Right lobe of liver (tissue), 6 donors: ENCODE measurements around the gene SRCAP. TPM values are rescaled to one million over a fixed set of nuclear protein-coding genes. Genes with fewer than 3 reads are reported as not detected.

Experiments used
- ATAC-seq, 4 donors: fragments of 200-7000 bp; cut with Tn5 transposase; one replicate each; pipeline ENCODE4 v1.9.1; 2020; ENCODE audit warnings: mild to moderate bottlenecking in 4 of 4, moderate library complexity in 4 of 4
- DNase-seq, 3 donors: peaks; one replicate each; pipeline ENCODE4 v3.0.0-alpha.2; 2020
- H3K27ac ChIP-seq, 3 donors: fragments of 200-600 bp; one replicate each; pipeline ENCODE4 v1.8.0; 2022
- H3K27me3 ChIP-seq, 2 donors: fragments of 200-600 bp; one replicate each; pipeline ENCODE4 v1.8.0; 2022
- H3K36me3 ChIP-seq, 4 donors: fragments of 200-600 bp; sonication (generic) in 1 of 4; one replicate each; pipeline versions ENCODE4 v1.5.1 to v1.8.0; 2017 to 2022; ENCODE audit warnings: control low read depth in 1 of 4
- H3K4me1 ChIP-seq, 4 donors: fragments of 200-600 bp; sonication (generic) in 1 of 4; one replicate each; pipeline versions ENCODE4 v1.5.1 to v1.8.0; 2017 to 2022; ENCODE audit warnings: control low read depth in 1 of 4
- H3K4me3 ChIP-seq, 3 donors: fragments of 200-600 bp; one replicate each; pipeline ENCODE4 v1.8.0; 2022
- H3K9me3 ChIP-seq, 4 donors: fragments of 200-600 bp; sonication (generic) in 1 of 4; one replicate each; pipeline versions ENCODE4 v1.5.1 to v1.8.0; 2017 to 2022; ENCODE audit warnings: control low read depth in 1 of 4
- CTCF ChIP-seq, 4 donors: fragments of 200-600 bp in 3 of 4; fragments of 450-650 bp in 1 of 4; IDR thresholded peaks; one replicate each; pipeline versions ENCODE4 v1.5.1 to v1.8.0; 2016 to 2022; ENCODE audit warnings: antibody characterized with exemption in 4 of 4, mild to moderate bottlenecking in 2 of 4
- POLR2A ChIP-seq: fragments of 450-650 bp; IDR thresholded peaks from one replicate; pipeline ENCODE4 v1.6.1; 2017; ENCODE audit warnings: antibody characterized with exemption, mild to moderate bottlenecking
- WGBS: methylation state at CpG from one replicate; pipeline ENCODE4 v1.1.6; 2018; ENCODE audit warnings: low coverage, low lambda C conversion rate; ENCODE audit not compliant: insufficient coverage; ENCODE audit errors: missing lambda C conversion rate; 5-methylcytosine and 5-hydroxymethylcytosine counted together
- intact Hi-C, 2 donors: fragments of 100-400 bp; cut with DNase I; formaldehyde crosslinking; loops; one replicate each; pipeline versions ENCODE4 v1.11.2 to v1.14.1; 2022
- total RNA-seq, 6 experiments: library from RNA; depleted of rRNA in 2 of 6; stranded (reverse); fragments of >200 nt in 2 of 6; fragmentation: NEBNext Ultra II Directional in 3 of 6; extraction: Animal tissue kit (Norgen Biotek cat#: 25700) in 3 of 6; gene quantifications; one replicate each; pipeline versions ENCODE4 v1.1.0 to v1.2.4, GENCODE V29; 2016 to 2023
- donor health status: DM: no; HTN: yes; CAD: no.
- donor health status: DM: no; HTN: no; CAD: no.
- donor health status: DM: no; HTN: no; CAD: no.
- donor health status: DM: no; HTN: yes; CAD: no.
- donor health status: DM: no; HTN: yes; CAD: no.

Gene SRCAP
- total RNA-seq, 6 experiments from 2014 or later, result 12.1 to 31.3 (median 22.6) TPM

DNA sequence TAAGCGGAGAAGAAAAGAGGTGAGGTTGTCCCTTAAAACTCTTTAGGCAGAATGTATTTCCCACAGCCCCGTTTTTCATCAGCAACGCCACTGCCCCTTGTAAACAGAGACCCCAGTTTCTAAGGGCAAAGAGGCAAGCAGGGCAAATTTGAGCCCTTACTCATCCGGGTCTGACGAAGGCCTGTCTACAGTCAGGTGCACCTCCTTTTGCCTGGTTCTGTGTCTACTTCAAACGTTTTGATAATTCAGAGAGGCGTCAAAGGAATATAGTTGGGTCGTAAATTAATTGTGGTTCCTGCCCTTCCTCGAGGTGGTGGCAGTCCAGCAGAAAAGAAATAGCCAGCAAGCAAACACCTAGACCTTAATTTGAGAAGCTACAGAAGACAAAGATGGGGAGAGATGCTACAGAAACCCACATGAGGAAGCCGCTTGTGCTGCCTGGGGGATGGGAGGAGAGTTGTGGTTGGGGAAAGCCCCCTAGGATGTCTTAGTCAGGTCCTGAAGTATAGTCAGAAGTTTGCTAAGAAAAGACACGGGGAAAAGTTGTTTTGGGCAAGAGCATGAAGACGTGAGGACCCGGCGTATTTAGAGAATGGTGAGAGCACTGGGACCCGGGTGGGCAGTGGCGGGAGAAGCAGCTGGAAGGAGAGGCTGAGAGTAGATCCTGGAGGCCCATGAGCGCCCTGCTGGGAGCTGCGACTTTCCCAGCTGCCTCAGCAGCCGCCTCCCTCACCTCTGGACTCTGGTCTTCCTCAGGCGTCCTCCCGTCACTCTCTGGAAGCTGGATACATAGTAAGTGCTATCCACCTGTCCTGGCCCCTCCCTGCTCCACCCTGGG, 38.3 kb upstream of the SRCAP start:
- ATAC-seq (no peak), DNase-seq (no peak)
- 39% methylated on average over 20 of the region's 21 CpGs for WGBS
- TF ChIP-seq POLR2A, result no peak
- no peak for TF ChIP-seq CTCF (IDR thresholded peaks at IDR 0.05)
- no peaks in the 10 kb centered on the region for H3K27me3 ChIP-seq
- H3K27ac ChIP-seq, result peak overlapping the region in 2 of 3 donors; percentile 98 to 99
- peaks cover 0 to 51% (median 24%) of the 10 kb centered on the region in 4 donors for H3K36me3 ChIP-seq
- H3K4me1 ChIP-seq, result peaks cover 0 to 29% (median 10%) of the 10 kb centered on the region in 4 donors
- H3K4me3 ChIP-seq, result peak overlapping the region; percentile 50 to 91 (median 91)
- H3K9me3 ChIP-seq, result no peaks in the 10 kb centered on the region
- intact Hi-C loops, result no loop called here

GRCh38 chr16:30662449-30662848, 36.5 kb upstream of the SRCAP start:
- TF ChIP-seq POLR2A, result no peak
- TF ChIP-seq CTCF (IDR thresholded peaks at IDR 0.05), result no peak

DNA sequence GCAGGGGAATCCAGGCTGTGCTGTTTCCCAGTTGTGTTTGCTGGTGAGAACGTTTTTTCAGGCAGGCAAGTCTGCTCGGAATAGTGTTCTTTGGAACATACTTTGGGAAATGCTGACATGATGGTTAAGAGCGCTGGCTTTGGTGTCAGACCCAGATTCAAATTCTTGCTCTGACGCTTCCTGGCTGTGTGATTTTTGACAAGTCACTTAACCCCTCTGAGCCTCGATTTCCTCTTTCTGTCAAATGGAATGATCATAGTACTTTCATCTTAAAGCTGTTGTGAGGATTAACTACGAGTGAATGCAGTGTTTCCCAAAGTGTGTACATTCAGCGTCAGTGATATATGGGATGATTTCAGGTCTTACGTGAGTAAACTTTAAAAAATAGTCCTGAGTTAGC, 35.9 kb upstream of the SRCAP start:
- TF ChIP-seq POLR2A, result no peak
- TF ChIP-seq CTCF (IDR thresholded peaks at IDR 0.05), result no peak
- intact Hi-C loops, result no loop called here
- no peaks in the 10 kb centered on the region for H3K27me3 ChIP-seq
- DNase-seq, result no peak
- no peak overlapping the region for H3K27ac ChIP-seq
- H3K36me3 ChIP-seq, result peaks cover 0 to 62% (median 28%) of the 10 kb centered on the region in 4 donors
- WGBS, result 86% methylated on average over 8 of the region's 8 CpGs
- no peak overlapping the region for H3K4me3 ChIP-seq
- no peak for ATAC-seq
- peaks cover 0 to 17% (median 4%) of the 10 kb centered on the region in 4 donors for H3K4me1 ChIP-seq
- H3K9me3 ChIP-seq, result no peaks in the 10 kb centered on the region

More at GRCh38 chr16:30662449-30662848, 36.5 kb upstream of the SRCAP start:
- intact Hi-C loops, result no loop called here
- H3K27me3 ChIP-seq, result no peaks in the 10 kb centered on the region
- H3K4me3 ChIP-seq, result no peak overlapping the region
- ATAC-seq, result no peak
- WGBS, result 77% methylated on average over 7 of the region's 17 CpGs
- H3K9me3 ChIP-seq, result no peaks in the 10 kb centered on the region
- no peak for DNase-seq
- peaks cover 0 to 18% (median 5%) of the 10 kb centered on the region in 4 donors for H3K4me1 ChIP-seq
- peaks cover 0 to 57% (median 25%) of the 10 kb centered on the region in 4 donors for H3K36me3 ChIP-seq
- H3K27ac ChIP-seq, result no peak overlapping the region

- H3K4me3 ChIP-seq, result no peak overlapping the region
- no peak for TF ChIP-seq POLR2A
- TF ChIP-seq CTCF (IDR thresholded peaks at IDR 0.05), result no peak
- DNase-seq, result no peak
- ATAC-seq, result no peak
- H3K4me1 ChIP-seq, result peaks cover 0 to 17% (median 4%) of the 10 kb centered on the region in 4 donors
- peaks cover 0 to 66% (median 28%) of the 10 kb centered on the region in 4 donors for H3K36me3 ChIP-seq
- H3K27me3 ChIP-seq, result no peaks in the 10 kb centered on the region
- 92% methylated on average over 2 of the region's 9 CpGs for WGBS
- no peaks in the 10 kb centered on the region for H3K9me3 ChIP-seq
- H3K27ac ChIP-seq, result no peak overlapping the region
- intact Hi-C loops, result no loop called here
These were observed 35.2 kb upstream of the SRCAP start for GRCh38 chr16:30663820-30664219.
